ENCODE data around the gene ARL14.

The ARL14 gene

GRCh38 chr3:160686955-160687535 lies 10.1 kb downstream of the ARL14 start:
- no peak overlapping the region for H3K4me3 ChIP-seq (replicated peaks; ENCODE audit: low read depth, low read length)
- peak; percentile 48 for DNase-seq (ENCODE audit: low read depth)
- TF ChIP-seq CTCF (IDR thresholded peaks at IDR 0.05; ENCODE audit: low read length, missing control alignments), result peak; percentile 42

- no peak for DNase-seq (ENCODE audit: low read depth)
- TF ChIP-seq CTCF (IDR thresholded peaks at IDR 0.05; ENCODE audit: low read length, missing control alignments), result no peak
- H3K4me3 ChIP-seq (replicated peaks; ENCODE audit: low read depth, low read length), result no peak overlapping the region
Measured at GRCh38 chr3:160691151-160691550, 14.2 kb downstream of the ARL14 start.

GRCh38 chr3:160691962-160692361 lies 15.0 kb downstream of the ARL14 start:
- no peak for TF ChIP-seq CTCF (IDR thresholded peaks at IDR 0.05; ENCODE audit: low read length, missing control alignments)
- DNase-seq (ENCODE audit: low read depth), result no peak
- no peak overlapping the region for H3K4me3 ChIP-seq (replicated peaks; ENCODE audit: low read depth, low read length)

GRCh38 chr3:160693191-160693590 lies 16.2 kb downstream of the ARL14 start:
- no peak for TF ChIP-seq CTCF (IDR thresholded peaks at IDR 0.05; ENCODE audit: low read length, missing control alignments)
- H3K4me3 ChIP-seq (replicated peaks; ENCODE audit: low read depth, low read length), result no peak overlapping the region
- DNase-seq (ENCODE audit: low read depth), result no peak

- H3K4me3 ChIP-seq (replicated peaks; ENCODE audit: low read depth, low read length), result no peak overlapping the region
- no peak for TF ChIP-seq CTCF (IDR thresholded peaks at IDR 0.05; ENCODE audit: low read length, missing control alignments)
- DNase-seq (ENCODE audit: low read depth), result no peak
Measured at GRCh38 chr3:160694345-160694744, 17.4 kb downstream of the ARL14 start.

- no peak overlapping the region for H3K4me3 ChIP-seq (replicated peaks; ENCODE audit: low read depth, low read length)
- no peak for DNase-seq (ENCODE audit: low read depth)
- TF ChIP-seq CTCF (IDR thresholded peaks at IDR 0.05; ENCODE audit: low read length, missing control alignments), result no peak
Measured at GRCh38 chr3:160695003-160695402, 18.0 kb downstream of the ARL14 start.

- TF ChIP-seq CTCF (IDR thresholded peaks at IDR 0.05; ENCODE audit: low read length, missing control alignments), result no peak
- no peak overlapping the region for H3K4me3 ChIP-seq (replicated peaks; ENCODE audit: low read depth, low read length)
- peak; percentile 25 for DNase-seq (ENCODE audit: low read depth)
Measured at GRCh38 chr3:160695915-160696327, 19.0 kb downstream of the ARL14 start.
